NCI-H526 (cell line): ENCODE results near the gene CDC42EP4.

Source experiments
- DNase-seq, 2 experiments: peaks; one replicate each; lab custom pipeline; 2025; lab: John Stamatoyannopoulos, UW

Gene CDC42EP4, protein sequence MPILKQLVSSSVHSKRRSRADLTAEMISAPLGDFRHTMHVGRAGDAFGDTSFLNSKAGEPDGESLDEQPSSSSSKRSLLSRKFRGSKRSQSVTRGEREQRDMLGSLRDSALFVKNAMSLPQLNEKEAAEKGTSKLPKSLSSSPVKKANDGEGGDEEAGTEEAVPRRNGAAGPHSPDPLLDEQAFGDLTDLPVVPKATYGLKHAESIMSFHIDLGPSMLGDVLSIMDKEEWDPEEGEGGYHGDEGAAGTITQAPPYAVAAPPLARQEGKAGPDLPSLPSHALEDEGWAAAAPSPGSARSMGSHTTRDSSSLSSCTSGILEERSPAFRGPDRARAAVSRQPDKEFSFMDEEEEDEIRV

GRCh38 chr17:73311781-73312641 lies at the start of gene CDC42EP4:
TSS of gene CDC42EP4 (minus strand) at chr17:73312001. CDS start at chr17:73286500, 25,501 bp downstream.
- peak; percentile 84 to 98 for DNase-seq

GRCh38 chr17:73360961-73361761 lies 49.4 kb upstream of the CDC42EP4 start:
- DNase-seq: no peak

- DNase-seq: peak; percentile 57 to 83
These were observed 48.2 kb upstream of the CDC42EP4 start for GRCh38 chr17:73359987-73360410.

- DNase-seq: no peak
These were observed 47.6 kb upstream of the CDC42EP4 start for GRCh38 chr17:73359352-73359751.

DNA sequence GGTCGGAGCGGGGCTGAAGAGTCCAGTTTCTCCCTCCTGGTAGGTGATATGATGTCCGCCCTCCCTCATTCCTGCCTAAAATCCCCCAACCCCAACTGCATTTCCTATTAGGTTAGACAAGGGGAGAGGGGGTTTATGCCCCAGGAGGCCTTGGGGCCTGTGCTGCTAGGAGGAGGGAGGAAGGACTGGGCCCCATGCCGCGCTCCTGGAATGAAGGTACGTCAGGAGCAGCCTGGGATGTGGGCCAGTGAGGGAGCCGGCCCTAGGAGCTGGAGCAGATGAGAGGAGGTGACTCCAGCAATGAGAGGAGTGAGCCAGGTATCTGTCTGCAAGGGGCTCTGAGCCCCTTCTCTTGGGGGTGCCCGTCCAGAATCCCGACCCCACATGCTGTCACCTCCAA lies 46.9 kb upstream of the CDC42EP4 start:
- DNase-seq: no peak

DNA sequence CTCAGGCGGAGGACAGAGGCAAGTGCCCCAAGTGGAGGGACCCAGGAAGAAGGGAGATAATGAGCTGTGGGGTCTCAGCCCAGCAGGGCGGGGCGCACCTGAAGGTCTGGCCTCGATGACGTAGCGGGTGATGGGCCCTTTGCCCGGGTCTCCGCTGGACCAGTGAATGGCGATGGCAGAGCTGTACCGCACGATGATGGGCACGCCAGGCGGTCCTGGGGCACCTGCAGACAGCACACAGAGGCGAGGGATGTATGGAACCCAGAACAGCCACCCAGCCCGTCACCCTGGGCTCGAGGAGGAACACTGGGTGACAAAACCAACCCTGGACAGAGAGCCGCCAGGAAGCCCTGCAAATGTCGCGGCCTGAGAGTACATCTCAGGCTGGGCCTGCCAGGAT lies 46.2 kb upstream of the CDC42EP4 start:
- DNase-seq: no peak

DNA sequence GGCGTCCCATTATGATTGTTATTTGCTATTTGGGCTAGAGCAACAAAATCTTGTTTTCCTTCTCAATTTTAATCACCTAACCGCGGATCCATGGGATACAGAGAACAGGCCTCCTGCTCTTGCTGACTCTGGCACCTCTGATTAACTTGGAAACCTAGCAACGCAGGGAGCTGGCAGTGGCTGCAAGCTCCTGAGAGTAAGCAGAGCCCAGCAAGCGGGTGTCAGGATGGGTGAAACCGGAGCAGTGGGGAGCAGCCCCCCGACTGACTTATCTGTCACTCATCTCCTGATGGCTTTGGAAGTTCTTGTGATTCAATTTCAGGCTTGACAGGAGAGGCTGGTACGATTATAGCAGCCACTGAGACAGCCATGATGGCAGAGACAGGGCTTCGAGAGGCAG lies 45.5 kb upstream of the CDC42EP4 start:
- DNase-seq: no peak

GRCh38 chr17:73356561-73357170 lies 44.9 kb upstream of the CDC42EP4 start:
- DNase-seq: no peak

DNA sequence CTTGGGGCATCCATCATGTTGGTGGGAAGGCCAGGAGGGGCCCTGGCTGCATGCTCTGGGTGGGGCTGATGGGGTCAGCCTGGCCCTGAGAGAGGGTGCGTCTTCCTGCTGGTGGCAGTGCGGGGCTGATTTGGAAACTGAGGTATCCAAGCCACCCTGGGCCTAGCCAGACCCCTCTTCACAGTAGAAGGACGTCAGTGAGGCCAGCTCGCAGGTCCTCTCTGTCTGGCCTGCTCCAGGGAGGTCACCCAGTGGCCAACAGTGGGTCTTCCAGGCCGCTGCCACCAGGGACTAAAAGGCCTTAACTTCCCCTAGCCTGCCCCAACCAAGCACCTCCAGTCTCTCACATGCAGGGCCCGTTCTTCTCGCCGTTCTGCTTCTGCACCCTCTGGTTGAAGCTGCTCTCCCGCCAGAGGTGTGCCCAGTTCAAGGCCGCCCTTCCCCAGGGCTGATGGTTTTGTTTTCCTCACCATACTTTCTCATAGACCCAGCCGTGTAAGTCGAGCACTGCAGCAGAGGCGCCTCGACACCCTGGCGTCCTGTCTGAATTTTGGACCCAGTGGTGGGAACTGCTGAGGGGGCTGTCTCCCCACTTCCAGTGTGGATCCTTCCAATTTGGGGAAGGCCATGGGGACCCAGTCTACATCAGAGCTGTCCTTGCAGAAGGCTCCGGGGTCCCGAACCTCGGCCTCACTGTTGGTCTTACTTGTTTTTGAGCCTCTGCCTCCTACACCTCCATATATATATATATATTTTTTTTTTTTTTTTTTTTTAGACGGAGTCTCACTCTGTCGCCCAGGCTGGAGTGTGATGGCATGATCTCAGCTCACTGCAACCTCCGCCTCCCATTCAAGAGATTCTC lies 42.9 kb upstream of the CDC42EP4 start:
- no peak for DNase-seq

- DNase-seq: no peak
These were observed 40.5 kb upstream of the CDC42EP4 start for GRCh38 chr17:73352261-73352660.

DNA sequence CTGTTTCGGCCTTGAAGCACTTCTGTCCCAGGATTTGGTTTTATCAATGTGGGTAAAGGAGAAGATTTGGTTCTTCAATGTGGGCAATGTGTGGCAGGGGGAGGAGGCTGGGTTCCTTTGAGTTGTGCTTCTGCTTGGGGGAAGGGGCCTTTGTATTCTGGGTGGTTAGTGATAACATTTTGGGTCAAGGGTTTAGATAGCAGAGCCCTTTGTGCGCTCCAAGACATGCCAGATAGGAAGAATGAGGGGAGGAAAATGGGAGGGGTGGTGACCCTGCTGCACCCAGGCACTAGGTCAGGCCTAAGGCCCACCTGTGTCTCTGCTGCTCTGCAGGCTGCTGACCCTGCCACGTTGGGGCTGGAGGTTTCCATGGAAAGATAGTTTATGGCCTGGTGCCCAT lies 40.0 kb upstream of the CDC42EP4 start:
- no peak for DNase-seq

DNA sequence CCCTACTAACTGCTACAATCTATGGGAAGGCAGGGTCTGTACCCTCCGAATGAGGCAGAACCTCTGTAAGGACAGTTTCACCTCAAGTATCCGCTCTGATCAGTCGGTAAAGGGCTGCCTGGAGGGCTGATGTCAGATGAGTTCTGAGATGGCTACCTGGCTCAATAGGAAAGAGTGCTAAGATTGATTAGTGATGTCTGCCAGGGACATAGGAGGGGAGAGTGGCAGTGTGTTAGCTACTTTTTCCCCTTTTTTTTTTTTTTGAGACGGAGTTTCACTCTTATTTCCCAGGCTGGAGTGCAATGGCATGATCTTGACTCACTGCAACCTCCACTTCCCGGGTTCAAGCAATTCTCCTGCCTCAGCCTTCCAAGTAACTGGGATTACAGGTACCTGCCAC lies 39.1 kb upstream of the CDC42EP4 start:
- no peak for DNase-seq

GRCh38 chr17:73349647-73350046 lies 37.8 kb upstream of the CDC42EP4 start:
- no peak for DNase-seq

DNA sequence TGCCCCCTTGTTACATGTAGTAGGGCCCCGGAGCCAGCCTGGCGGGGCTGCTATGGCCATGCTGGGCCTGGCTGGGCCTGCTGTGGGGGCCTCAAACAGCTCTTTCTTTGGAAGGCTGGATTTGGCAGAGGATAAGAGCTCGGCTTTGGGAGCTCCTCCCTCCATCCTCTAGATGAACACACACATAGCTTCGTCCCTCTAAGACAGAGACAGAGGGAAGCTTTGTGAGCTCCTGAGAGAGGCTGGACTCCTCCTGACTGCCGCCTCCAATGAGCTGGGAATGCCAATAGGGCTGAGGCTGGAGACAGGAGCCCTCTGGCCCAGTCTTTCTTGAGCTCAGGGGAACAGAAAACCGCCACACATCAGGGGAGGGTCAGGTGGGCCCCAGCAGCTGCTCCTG lies 37.3 kb upstream of the CDC42EP4 start:
- DNase-seq: no peak

DNA sequence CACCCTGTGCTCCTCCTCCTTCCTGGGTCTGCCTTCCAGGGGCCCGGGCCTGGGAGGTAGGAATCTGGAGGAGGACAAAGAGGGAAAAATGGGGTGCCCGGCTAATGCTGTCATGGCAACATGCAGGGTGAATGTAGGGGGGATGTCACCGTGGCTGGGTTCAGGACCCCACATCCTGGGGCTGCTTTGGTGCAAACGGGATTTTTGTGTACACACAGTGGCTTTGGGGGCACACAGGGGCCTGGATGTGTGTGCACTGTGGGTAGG lies 37.0 kb upstream of the CDC42EP4 start:
- no peak for DNase-seq

DNA sequence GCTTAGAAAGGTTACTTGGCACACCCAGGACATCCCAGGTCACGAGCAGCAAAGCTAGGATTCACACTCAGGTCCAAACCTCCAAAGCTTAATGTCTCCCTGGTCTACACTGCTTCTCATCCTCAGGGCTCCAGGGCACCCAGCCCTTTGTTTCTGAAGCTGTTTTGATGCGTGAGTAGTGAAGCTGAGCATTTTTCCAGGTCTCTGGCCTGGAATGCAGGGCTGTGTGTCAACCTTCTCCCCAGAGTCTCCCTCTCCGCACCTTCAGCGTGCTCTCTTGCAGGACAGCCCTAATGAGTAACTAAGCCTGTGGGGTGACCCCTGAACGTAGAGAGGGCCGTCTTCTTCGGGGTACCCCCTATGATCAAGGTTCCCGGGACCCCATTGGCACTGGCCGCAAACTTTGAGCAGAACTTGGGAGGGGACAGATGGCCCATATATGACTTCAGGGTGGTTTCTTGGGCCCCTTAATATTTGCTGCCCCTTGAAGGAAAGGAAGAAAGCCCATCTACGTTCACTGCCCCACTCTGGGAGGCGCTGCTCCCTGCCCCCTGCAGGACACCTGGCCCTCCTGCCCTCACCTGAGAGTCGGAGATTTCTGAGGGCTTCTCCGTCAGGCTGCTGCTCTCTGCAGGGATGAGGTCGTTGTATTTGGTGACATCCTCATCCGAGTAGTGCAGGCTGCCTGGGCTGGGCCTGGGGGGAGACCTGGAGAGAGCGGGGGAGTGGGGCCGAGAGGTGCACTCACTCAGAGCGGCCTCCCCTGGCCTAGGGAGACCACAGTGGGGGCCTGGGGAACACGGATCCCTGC lies 36.4 kb upstream of the CDC42EP4 start:
- no peak for DNase-seq

- no peak for DNase-seq
These were observed 35.5 kb upstream of the CDC42EP4 start for GRCh38 chr17:73347351-73347750.

DNA sequence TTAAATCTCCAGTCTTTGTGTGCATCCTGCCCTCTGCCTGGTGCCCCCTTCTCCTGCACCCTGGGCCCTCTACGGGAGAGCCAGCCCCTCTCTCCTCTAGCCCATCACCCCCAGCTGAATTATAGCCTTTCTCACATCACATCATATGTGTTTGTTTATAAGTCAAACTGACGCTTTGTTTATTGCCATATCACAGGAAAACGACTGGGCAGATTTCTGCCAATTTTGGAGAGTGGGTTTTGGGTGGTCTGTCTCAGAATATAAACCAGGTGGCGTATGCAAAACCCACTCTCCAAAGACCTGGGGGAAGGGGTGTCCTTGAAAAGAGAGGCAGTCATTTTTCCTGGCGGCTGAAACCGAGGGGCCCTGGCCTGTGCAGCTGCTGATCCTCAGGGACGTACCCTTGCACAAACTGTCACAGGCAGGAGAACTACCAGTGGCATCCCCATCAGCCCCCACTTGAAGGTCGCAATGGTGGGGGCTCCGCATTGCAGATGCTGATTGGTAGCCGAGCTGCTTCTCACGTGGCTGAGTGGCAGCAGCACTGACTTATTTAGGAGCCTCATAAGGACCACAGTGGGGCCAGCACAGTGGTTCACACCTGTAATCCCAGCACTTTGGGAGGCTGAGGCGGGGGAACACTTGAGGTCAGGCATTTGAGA lies 34.8 kb upstream of the CDC42EP4 start:
- DNase-seq: no peak

- DNase-seq: no peak
These were observed 32.1 kb upstream of the CDC42EP4 start for GRCh38 chr17:73343739-73344454.
